Body of pancreas (tissue), 4 donors: ENCODE results near the gene SLC13A4. TPM values are rescaled to one million over a fixed set of nuclear protein-coding genes. Genes with fewer than 3 reads are reported as not detected.

Experiments
- ATAC-seq: fragments of 150-250 bp; one replicate; pipeline ENCODE4 v1.9.1; 2016
- DNase-seq, 4 donors: peaks; one replicate each; pipeline ENCODE4 v3.0.0-alpha.2; 2019
- H3K27ac ChIP-seq, 4 donors: fragments of 200-600 bp; sonication (generic); 1 replicate in 3 of 4; 2 replicates in 1 of 4; pipeline versions ENCODE4 v1.5.1 to v1.6.1; 2016 to 2019; ENCODE audit warnings: mild to moderate bottlenecking in 1 of 4, mixed read lengths in 1 of 4, moderate library complexity in 1 of 4
- H3K27me3 ChIP-seq, 2 donors: fragments of 200-600 bp; sonication (generic); one replicate each; pipeline ENCODE4 v1.6.0; 2016; ENCODE audit warnings: mild to moderate bottlenecking in 1 of 2
- H3K36me3 ChIP-seq, 2 donors: fragments of 200-600 bp; sonication (generic); replicated peaks in 1 of 2; 2 replicates each; pipeline ENCODE4 v1.5.1; 2016; ENCODE audit warnings: low read depth in 2 of 2; ENCODE audit not compliant: insufficient read depth in 1 of 2
- H3K4me1 ChIP-seq: fragments of 200-600 bp; sonication (generic); one replicate; pipeline ENCODE4 v1.6.0; 2016
- H3K4me3 ChIP-seq, 2 donors: fragments of 200-600 bp; sonication (generic); 1 replicate in 1 of 2; 2 replicates in 1 of 2; pipeline ENCODE4 v1.5.1; 2016 to 2019
- H3K9me3 ChIP-seq, 3 donors: fragments of 200-600 bp; sonication (generic); 1 replicate in 2 of 3; 2 replicates in 1 of 3; pipeline ENCODE4 v1.5.1; 2016
- CTCF ChIP-seq, 7 experiments: fragments of 450-650 bp in 4 of 7; fragments of 200-600 bp in 3 of 7; sonication (generic) in 3 of 7; IDR thresholded peaks; one replicate each; pipeline ENCODE4 v1.5.1; 2016 to 2019; ENCODE audit warnings: antibody characterized with exemption in 7 of 7
- POLR2A ChIP-seq, 3 donors: fragments of 450-650 bp; IDR thresholded peaks; one replicate each; pipeline ENCODE4 v1.6.1; 2016; ENCODE audit warnings: antibody characterized with exemption in 3 of 3, mild to moderate bottlenecking in 2 of 3
- WGBS, 2 donors: methylation state at CpG; one replicate each; pipeline ENCODE4 v1.1.5; 2017; 5-methylcytosine and 5-hydroxymethylcytosine counted together
- intact Hi-C: fragments of 100-400 bp; cut with DNase I; formaldehyde crosslinking; loops from one replicate; pipeline ENCODE4 v1.15.1; 2023
- total RNA-seq, 2 donors: library from RNA; depleted of rRNA; stranded (reverse); fragments of >200 nt; gene quantifications; one replicate each; pipeline ENCODE4 v1.1.0, GENCODE V29; 2016

The SLC13A4 gene
- total RNA-seq, 2 donors from 2014 or later: not detected

GRCh38 chr7:135747366-135747765 is 19.4 kb upstream of the SLC13A4 start:
- 82 to 85% methylated on average over 8 of the region's 8 CpGs for WGBS, 2 donors
- H3K27ac ChIP-seq: no peak overlapping the region
- TF ChIP-seq POLR2A (IDR thresholded peaks at IDR 0.05) (no peak), CTCF (IDR thresholded peaks at IDR 0.05) (no peak)
- ATAC-seq (no peak), DNase-seq (no peak)
- H3K9me3 ChIP-seq: no peaks in the 10 kb centered on the region
- H3K4me3 ChIP-seq: no peak overlapping the region
- H3K4me1 ChIP-seq: no peaks in the 10 kb centered on the region
- intact Hi-C loops: no loop called here
- no peaks in the 10 kb centered on the region for H3K36me3 ChIP-seq
- no peaks in the 10 kb centered on the region for H3K27me3 ChIP-seq

GRCh38 chr7:135745703-135746312 is 17.8 kb upstream of the SLC13A4 start:
- ATAC-seq: peak; percentile 56

DNA sequence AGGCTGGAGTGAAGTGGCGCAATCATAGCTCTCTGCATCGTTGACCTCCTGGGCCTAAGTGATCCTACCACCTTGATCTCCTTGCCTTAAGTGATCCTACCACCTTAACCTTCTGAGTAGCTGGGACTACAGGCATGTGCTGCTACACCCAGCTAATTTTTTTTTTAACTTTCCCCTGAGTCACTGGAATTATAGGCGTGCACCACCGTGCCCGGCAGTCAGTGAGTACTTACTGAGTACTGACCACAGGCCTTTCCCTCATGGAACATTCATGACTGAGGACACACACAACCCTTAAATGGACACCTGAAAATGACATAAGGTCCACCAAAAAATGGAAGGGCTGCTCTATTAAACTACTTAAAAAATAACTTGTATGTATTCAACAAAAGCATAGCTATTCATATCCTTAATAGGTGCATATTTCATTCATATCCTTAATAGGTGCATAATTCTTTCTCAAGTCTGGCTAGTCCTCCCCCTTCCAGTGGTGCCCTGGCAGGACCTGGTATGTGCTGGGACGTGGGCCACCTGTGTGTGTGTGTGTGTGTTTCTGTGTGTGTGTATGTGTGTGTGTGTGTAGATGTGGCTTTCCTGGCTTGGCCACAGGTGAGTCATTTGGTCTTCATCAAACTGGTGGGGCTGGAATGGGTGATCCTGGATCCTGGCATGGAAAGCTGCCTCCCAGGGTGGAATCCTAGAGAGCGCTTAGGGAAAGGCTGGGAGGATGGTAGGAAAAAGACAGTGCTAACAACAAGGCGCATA is 17.1 kb upstream of the SLC13A4 start:
- Histone ChIP-seq H3K27me3 (no peaks in the 10 kb centered on the region), H3K9me3 (no peaks in the 10 kb centered on the region), H3K36me3 (no peaks in the 10 kb centered on the region), H3K27ac (no peak overlapping the region), H3K4me3 (no peak overlapping the region), H3K4me1 (no peaks in the 10 kb centered on the region)
- DNase-seq (no peak), ATAC-seq (no peak)
- intact Hi-C loops: no loop called here
- TF ChIP-seq CTCF (IDR thresholded peaks at IDR 0.05): no peak
- TF ChIP-seq POLR2A (IDR thresholded peaks at IDR 0.05): no peak
- 78 to 85% methylated on average over 8 of the region's 8 CpGs for WGBS, 2 donors

More at GRCh38 chr7:135745703-135746312, 17.8 kb upstream of the SLC13A4 start:
- no peaks in the 10 kb centered on the region for H3K27me3 ChIP-seq
- DNase-seq: peak; percentile 20 to 41 (median 39)
- H3K4me3 ChIP-seq: no peak overlapping the region
- H3K4me1 ChIP-seq: no peaks in the 10 kb centered on the region
- intact Hi-C loops: no loop called here
- H3K36me3 ChIP-seq: no peaks in the 10 kb centered on the region
- no peaks in the 10 kb centered on the region for H3K9me3 ChIP-seq
- H3K27ac ChIP-seq: no peak overlapping the region
- WGBS, 2 donors: 49 to 51% methylated on average over 9 of the region's 9 CpGs
- TF ChIP-seq POLR2A (IDR thresholded peaks at IDR 0.05) (no peak), CTCF (IDR thresholded peaks at IDR 0.05) (no peak)

- intact Hi-C loops: no loop called here
- no peaks in the 10 kb centered on the region for H3K4me1 ChIP-seq
- H3K27ac ChIP-seq: no peak overlapping the region
- H3K9me3 ChIP-seq: no peaks in the 10 kb centered on the region
- ATAC-seq (no peak), DNase-seq (no peak)
- TF ChIP-seq CTCF (IDR thresholded peaks at IDR 0.05): no peak
- no peak for TF ChIP-seq POLR2A (IDR thresholded peaks at IDR 0.05)
- WGBS, 2 donors: 48 to 57% methylated on average over 14 of the region's 14 CpGs
- H3K4me3 ChIP-seq: no peak overlapping the region
- H3K27me3 ChIP-seq: no peaks in the 10 kb centered on the region
- H3K36me3 ChIP-seq: no peaks in the 10 kb centered on the region
These were observed 16.1 kb upstream of the SLC13A4 start for GRCh38 chr7:135743907-135744731.
